DMS114 treated with DMSO at 0.1 percent for 48 hours (cell line): Measurements from ENCODE around the gene CNOT8.
"Not testable (repeated sequence)": the region's sequence is repeated elsewhere in the genome, so short reads cannot be mapped to it uniquely, and the experiment has no call there.

Experiments used
- DNase-seq: peaks from one replicate; lab custom pipeline; 2025; ENCODE audit not compliant: unreplicated experiment; lab: John Stamatoyannopoulos, UW

CNOT8 gene

DNA sequence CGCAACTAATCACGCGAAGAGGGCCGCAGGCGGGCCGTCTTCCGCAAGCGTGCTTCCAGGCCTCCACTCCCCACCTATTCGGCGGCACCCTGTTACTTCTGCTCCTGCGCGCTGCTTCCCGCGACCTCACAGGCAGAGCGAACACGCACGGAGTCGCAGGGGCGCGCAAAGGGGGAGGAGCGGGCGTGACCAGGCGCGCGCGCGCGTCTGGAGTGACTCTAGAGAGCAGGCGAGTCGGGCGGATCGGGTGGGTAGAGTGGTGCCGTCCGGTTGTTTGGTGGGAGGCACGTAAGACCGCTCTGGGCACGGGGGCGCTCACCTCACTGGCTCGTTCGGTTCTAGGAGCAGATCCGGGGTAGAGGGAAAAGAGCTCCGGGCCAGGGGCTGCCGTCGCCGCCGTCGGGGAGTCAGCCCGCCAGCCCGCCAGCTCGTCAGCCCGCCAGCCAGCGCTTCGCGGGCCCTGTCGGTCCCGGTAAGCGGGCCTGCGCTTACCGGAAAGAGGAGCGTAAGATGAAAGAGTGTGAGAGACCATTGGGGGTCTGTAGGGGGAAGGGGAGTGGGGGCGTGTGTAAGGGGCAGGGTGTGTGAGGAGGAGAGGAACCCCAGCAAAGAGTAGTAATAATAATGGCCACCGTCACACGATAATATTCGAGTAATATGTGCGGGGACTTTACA, at the start of gene CNOT8:
Gene CNOT8, plus strand, starts transcription at position 331 of the 675 bp plus-strand sequence. CDS start 4,652 bp downstream, outside the sequence.
- DNase-seq: peak; percentile 98

- DNase-seq: no peak
These were observed 47.2 kb upstream of the CNOT8 start for GRCh38 chr5:154811239-154811638.

GRCh38 chr5:154811653-154812465, 46.6 kb upstream of the CNOT8 start:
- DNase-seq: peak; percentile 59

- no peak for DNase-seq
These were observed 45.3 kb upstream of the CNOT8 start for GRCh38 chr5:154813158-154813557.

- no peak for DNase-seq
These were observed 44.7 kb upstream of the CNOT8 start for GRCh38 chr5:154813736-154814135.

DNA sequence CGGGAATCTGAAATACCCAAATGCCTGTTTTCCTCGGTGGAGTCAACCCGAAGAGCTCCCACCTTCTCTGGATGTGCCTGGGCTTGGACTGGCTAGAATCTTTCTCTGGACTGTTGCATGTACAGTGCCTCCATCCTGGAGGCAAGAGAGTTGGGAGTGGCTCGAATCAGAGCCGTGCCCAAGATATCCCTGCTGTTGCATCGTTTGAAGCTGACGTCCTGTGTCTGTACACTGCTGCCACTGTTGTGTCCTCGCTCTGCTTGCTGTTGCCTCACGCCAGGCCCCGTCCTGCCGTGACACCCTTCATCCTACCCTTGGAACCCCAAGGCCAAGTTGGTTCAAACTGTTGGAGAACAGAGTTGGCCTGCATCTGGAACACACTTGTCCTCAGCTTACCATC, 43.4 kb upstream of the CNOT8 start:
- DNase-seq: no peak

GRCh38 chr5:154815684-154816247, 42.7 kb upstream of the CNOT8 start:
- DNase-seq: no peak

DNA sequence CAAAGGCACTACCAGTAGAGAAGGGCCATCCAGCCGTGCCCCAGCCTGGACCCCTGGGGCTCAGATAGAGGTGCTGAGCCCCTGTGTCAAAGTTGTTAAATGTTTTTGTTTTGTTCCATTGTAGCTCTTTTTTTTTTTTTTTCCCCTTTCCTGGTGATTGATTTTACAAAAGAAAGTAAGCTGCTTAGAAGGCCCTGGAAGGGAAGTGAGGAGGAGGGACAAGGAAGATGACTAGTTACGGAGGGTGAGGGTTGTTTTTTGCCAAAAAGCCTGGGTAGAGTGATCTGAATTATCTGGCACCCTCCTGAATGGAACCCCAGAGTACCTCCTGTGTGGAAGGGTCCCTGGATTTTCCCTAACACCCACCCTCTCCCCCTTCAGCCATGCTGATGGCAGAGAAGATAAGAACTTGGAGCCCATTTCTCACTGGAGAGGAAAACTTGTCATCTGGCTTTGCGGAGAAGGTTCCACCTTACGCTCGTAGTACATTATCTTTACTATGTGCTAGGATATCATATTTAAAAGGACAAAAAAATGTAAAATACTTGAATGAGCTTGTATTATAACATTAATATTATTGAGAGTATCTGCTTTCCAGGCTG, 41.4 kb upstream of the CNOT8 start:
- no peak for DNase-seq

DNA sequence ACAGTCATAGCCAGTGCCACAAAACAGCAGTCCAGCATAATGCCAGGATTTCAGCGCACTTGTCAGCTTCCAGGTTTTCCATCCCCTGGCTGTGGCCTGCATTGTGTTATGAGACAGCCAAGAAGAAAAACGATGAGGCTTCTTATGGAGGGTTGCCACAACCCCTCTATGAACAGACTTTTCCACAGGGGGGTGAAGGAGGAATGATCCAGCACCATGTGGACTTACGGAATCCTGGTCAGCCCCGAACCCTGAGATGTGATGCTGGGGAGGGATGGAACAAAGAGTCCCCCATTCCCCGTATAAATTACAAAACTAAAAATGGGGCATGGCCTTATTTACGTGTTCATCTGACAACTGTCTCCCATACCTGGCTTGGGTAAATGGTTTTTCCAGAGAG, 40.6 kb upstream of the CNOT8 start:
- DNase-seq: no peak

- DNase-seq: no peak
These were observed 39.8 kb upstream of the CNOT8 start for GRCh38 chr5:154818471-154819116.

DNA sequence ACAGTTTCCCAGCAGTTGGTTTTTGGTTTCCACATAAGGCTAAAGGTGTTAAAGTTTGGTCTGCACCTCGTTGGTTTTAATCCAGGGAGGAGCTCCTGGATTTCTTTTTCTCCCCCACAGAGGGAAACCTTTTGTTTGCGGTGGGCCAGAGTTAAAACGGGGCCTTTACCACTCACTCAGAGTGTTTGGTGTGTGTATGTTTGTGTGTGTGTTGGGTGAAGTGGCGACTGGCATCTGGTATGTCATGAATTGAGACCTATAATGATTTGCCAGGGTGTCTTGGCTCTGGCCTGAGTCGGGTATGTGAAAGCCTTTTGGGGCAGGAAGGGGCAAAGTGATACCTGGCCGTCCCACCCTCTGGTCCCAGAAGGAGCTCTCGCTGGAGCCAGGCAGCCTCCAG, 38.9 kb upstream of the CNOT8 start:
- no peak for DNase-seq

GRCh38 chr5:154820383-154820782, 38.0 kb upstream of the CNOT8 start:
- DNase-seq: no peak

DNA sequence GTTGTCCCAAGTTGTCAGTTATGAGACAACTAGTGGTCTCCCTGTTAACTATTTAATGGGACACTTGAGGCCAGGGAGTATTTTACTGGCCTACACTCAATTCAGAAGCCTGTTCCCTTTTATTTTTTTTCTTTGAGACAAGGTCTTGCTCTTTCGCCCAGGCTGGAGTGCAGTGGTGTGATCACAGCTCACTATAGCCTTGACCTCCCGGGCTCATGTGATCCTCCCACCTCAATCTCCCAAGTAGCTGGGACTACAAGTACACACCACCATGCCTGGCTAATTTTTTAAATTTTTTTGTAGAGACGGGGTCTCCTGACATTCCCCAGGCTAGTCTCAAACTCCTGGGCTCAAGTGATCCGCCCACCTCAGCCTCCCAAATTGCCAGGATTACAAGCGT, 35.5 kb upstream of the CNOT8 start:
- DNase-seq: not testable (repeated sequence)

GRCh38 chr5:154823605-154824004, 34.8 kb upstream of the CNOT8 start:
- DNase-seq: no peak

DNA sequence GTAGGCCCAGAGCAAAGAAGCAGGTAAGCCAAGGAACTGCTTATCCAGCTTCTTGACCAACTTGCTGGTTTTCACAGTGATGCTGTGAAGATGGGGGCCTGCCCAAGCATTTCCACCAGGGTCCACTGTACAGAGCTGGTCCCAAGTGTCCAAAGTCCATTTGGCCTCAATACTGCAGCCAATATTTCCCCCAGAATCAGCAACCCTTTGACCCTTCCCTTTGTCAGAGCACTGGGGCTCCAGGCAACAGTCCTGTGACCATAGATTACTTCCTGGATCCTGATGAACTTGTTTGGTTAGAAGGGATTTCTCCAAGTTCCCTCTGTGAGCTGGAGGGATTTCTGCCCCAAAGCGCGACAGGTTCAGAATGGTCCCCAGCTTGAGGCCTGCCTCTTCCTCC, 34.4 kb upstream of the CNOT8 start:
- DNase-seq: no peak

DNA sequence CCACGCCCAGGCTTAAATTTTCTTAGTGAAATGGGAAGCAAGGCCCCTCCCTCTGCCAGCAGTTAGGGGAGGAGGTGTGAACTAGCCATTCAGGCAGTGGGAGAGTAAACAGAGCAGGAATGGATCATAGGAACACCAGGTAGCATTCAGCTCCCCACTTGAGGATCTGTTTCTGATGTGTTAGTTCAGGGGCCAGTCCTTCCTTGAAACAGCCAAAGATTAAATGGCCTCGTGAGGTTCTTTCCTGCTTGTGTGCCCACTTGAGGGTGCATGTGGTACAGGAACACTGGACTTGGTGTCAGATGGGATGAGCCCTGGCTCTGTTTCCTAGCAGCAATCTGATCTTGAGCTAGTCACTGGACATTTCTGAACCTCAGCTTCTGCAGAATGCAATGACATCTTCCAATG, 29.2 kb upstream of the CNOT8 start:
- DNase-seq: no peak

GRCh38 chr5:154829589-154830218, 28.7 kb upstream of the CNOT8 start:
- no peak for DNase-seq

- no peak for DNase-seq
These were observed 28.2 kb upstream of the CNOT8 start for GRCh38 chr5:154830219-154830595.

- DNase-seq: no peak
These were observed 27.8 kb upstream of the CNOT8 start for GRCh38 chr5:154830596-154830995.

GRCh38 chr5:154831451-154831850, 27.0 kb upstream of the CNOT8 start:
- no peak for DNase-seq

GRCh38 chr5:154832804-154833203, 25.6 kb upstream of the CNOT8 start:
- DNase-seq: not testable (repeated sequence)
